Hematopoietic multipotent progenitor cell treated with erythropoietin and hydrocortisone succinate and interleukin-3 and kit ligand, for 17 days (in vitro differentiated cells): ENCODE measurements around the gene PUS3.
"Not testable (repeated sequence)": the region's sequence is repeated elsewhere in the genome, so short reads cannot be mapped to it uniquely, and the experiment has no call there.

Experiments used
- DNase-seq: peaks from one replicate; pipeline ENCODE4 v3.0.0-alpha.2; 2015; ENCODE audit warnings: low spot score

PUS3 gene

DNA sequence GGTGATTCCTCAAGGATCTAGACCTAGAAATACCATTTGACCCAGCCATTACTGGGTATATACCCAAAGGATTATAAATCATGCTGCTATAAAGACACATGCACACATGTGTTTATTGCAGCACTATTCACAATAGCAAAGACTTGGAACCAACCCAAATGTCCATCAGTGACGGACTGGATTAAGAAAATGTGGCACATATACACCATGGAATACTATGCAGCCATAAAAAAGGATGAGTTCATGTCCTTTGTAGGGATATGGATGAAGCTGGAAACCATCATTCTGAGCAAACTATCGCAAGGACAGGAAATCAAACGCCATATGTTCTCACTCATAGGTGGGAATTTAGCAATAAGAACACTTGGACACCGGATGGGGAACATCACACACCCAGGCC is 37.7 kb downstream of the PUS3 start:
- not testable (repeated sequence) for DNase-seq

DNA sequence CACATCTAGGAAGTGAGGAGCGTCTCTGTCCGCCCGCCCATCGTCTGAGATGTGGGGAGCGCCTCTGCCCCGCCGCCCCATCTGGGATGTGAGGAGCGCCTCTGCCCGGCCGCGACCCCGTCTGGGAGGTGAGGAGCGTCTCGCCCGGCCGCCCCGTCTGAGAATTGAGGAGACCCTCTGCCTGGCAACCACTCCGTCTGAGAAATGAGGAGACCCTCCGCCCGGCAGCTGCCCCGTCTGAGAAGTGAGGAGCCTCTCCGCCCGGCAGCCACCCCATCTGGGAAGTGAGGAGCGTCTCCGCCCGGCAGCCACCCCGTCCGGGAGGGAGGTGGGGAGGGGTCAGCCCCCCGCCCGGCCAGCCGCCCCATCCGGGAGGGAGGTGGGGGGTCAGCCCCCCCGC is 40.2 kb downstream of the PUS3 start:
- DNase-seq, result not testable (repeated sequence)

DNA sequence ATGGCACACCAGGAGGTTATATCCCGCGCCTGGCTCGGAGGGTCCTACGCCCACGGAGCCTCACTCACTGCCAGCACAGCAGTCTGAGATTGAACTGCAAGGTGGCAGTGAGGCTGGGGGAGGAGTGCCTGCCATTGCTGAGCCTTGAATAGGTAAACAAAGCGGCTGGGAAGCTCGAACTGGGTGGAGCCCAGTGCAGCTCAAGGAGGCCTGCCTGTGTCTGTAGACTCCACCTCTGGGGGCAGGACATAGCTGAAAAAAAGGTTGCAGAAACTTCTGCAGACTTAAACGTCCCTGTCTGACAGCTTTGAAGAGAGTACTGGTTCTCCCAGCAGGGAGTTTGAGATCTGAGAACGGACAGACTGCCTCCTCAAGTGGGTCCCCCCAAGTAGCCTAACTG is 45.3 kb downstream of the PUS3 start:
- DNase-seq, result not testable (repeated sequence)

DNA sequence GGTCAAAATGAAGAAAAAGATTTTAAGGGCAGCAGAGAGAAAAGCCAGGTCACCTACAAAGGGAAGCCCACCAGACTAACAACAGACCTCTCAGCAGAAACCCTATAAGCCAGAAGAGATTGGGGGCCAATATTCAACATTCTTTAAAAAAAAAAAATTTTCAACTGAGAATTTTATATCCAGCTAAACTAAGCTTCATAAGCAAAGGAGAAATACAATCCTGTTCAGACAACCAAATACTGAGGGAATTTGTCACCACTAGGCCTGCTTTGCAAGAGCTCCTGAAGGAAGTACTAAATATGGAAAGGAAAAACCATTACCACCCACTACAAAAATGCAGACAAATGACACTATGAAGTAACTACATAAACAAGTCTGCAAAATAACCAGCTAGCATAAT is 56.8 kb downstream of the PUS3 start:
- DNase-seq, result no peak
